Ureter (tissue), 1 donor: ENCODE results near the gene CREBL2. TPM values are rescaled to one million over a fixed set of nuclear protein-coding genes. Genes with fewer than 3 reads are reported as not detected.
"Not testable (repeated sequence)": the region's sequence is repeated elsewhere in the genome, so short reads cannot be mapped to it uniquely, and the experiment has no call there.

Source experiments
- DNase-seq: peaks from one replicate; pipeline ENCODE4 v3.0.0-alpha.2; 2020; ENCODE audit warnings: low spot score
- total RNA-seq: library from RNA; stranded (reverse); gene quantifications from one replicate; pipeline ENCODE4 v1.2.4, GENCODE V29; 2023
- donor health status: DM: yes; HTN: yes; CAD: no.

CREBL2 gene
- total RNA-seq, 1 donor from 2014 or later, result 26.6 TPM

DNA sequence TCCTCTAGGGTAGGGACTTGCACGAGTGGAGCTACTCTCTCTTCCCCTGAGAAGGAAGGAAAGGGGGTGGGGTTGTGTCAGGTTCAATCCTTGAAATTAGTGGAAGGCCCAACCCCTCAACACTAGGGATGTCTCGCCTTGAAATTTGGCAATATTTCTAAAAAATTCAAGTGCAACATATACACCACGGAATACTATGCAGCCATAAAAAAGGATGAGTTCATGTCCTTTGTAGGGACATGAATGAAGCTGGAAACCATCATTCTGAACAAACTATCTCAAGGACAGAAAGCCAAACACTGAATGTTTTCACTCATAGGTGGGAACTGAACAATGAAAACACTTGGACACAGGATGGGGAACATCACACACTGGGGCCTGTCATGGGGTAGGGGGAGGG lies 15.1 kb upstream of the CREBL2 start:
- DNase-seq, result not testable (repeated sequence)

DNA sequence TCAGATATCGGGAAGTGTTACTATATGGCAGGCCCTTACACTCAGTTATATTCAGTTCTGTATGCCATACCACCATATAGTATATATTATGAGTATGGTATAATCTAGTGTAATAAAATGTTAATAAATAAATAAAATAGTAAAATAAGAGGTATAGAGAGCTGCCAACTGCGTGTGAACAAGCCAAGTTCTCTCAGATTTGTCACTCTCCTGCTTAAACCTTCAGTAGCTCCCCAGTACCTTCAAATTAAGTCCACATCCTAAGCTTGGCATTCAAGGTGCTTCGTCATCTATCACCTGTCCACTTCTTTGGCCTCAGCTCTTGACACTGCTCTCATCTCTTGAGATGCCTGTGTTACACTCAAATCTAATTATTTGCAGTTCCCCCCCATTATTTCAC lies 12.8 kb upstream of the CREBL2 start:
- DNase-seq, result no peak

DNA sequence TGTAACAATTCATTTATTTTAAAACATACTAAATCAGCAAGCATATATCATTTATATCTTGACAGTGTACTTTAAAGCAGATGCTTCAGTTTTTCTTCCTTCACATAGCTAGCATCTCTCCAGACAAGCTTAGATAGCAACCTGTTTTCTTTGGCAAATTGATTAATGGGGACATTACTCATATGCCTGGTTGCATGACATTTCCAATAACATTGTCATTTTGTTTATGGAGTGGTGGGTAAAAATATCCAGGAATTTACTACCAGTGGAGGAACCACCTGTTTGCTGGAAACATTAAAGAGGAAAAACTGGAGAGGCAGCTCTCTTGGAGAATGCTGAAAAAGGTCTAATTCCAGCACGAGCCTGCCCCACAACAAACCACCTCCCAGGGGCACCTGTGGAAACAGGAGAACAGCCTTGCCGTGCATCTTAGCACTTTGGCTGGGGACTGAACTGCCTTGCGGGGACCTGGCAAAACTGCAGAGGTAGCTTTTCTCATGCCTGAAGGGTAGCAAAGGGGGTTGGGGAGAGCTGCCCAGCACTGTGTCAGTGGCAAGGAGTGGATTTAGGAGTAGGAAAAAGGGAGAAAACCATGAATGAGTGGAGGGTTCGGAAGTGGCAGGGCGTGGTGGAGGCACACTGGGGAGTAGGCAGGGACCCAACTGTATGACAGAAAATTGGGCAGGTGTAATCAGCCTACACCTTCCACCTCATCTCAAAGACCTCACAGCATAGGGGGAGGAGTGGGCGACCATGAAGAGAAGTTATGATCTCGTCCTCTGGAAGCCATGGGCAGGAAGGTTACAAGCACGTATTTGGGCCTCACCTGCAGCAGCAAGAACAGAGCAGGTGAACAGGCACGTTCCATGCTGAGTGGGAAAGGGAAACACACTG lies 11.7 kb upstream of the CREBL2 start:
- DNase-seq, result no peak

DNA sequence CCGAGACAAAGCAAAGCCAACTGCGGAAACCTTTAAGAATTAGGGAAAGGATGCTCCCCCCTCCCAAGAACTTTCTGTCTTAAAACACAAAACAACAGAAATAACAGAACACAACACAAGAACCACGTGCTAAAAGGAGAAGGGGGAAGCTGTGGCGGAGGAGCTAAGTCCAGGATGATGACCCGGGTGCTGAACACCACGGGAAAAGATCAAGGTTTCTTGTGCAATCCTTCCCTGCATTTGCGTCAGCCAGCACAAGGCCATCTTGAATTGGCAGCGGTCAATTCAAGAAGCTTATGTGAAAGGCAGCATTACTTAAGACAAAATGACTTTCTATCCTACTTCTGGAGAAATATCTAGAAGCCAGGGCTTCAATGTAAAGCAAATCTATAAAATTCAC lies 11.0 kb upstream of the CREBL2 start:
- no peak for DNase-seq

DNA sequence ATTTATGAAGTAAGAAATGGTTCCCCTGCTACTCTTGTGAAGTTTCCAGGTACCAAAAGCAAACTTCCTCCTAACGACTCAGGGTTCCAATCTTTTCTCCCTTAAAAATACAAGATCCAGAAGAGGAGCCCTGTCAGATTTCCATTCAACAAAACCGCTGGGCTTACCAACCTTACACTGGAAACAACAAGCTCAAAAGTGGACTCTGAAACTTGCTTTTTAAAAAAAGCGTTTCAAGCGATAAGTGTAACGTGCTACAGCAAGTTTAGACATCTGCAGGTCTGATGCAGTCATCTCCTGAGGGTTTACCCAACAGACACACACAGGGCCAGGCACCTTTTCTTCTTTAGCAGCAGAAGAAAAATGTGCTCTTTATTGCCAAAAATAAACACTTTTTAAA lies 6.9 kb upstream of the CREBL2 start:
- DNase-seq, result no peak

DNA sequence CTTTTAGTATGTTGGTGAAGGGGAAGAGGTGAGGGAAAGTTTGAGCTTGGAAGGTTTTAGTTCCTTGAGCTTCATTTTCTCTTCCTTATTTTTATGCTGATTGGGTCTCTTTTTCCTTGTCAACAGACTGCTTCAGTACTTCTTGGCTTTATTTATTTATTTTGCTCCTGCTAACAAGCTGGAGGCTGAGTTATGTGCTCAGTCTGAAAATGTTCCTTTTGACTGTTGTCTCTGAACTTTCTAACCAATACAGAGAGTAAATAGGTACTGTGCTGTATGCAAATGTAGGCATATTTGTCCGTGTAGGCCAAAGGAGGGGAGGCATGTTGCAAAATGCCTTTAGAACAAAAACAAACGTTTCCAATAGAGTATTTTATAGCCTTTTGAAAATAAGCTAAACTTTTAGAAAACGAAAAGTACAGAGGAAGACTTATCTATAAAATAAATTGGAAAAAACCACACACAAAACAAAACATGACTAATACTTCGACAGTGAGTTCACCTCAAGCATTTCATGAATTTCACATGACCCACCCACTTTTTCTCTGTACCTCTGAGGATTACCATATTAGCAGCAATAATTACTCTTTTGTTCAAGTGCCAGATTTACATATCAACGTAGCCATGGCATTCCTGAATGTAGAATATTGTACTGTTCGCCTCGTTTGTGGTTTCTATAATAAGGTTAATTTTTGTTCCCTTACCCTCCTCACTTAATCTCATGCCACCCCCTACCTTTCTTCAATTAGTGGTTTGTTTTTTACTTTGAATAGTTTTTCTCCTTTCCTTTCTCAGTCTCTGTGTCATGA lies 4.7 kb upstream of the CREBL2 start:
- no peak for DNase-seq

DNA sequence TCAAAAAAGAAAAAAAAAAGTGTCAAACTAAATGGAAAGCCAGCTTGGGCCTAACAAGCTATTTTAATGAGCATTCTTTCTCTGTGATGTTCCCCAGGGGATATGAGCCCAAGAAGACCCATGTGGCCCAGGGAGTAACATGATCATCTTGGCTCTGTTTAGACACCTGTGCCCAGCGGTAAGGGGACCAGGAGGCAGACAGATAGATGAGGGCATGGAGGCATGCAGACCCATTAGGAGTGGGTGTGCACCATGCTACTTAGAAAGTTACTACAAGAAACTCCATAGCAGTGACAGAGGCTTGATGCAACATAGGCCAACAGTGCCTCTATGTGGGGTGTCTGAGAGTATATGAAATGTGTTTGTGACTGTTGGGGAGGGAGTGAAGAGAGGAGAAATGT lies 3.1 kb upstream of the CREBL2 start:
- DNase-seq, result no peak

DNA sequence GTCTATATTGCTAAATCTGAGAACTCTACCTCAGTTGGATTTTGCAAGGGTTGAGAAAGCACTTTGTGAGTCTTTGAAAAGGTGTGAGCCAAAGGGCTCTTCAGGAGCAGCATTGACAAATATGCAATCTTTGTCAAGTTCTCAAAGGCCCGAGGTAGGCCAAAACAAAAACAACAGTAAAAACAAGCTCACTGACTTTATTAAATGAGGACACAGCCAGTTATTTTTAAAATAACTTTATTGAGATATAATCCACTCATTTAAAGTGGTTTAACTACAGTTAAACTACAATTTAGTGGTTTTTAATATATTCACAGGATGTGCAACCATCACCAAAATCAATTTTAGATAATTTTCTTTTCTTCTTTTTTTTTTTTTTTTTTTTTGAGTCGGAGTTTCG lies 2.0 kb upstream of the CREBL2 start:
- DNase-seq, result no peak

DNA sequence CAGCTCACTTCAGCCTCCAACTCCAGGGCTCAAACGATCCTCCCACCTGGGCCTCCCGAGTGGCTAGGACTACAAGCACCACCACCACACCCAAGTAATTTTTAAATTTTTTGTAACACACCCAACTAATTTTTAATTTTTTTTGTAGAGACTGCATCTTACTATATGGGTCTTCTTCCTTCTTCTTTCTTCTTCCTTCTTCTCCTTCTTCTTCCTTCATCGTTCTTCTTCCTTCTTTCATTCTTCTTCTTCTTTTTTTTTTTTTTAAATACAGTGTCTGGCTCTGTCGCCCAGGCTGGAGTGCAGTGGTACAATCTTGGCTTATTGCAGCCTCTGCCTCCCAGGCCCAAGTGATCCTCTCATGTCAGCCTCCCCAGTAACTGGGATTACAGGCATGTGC lies 965 bp upstream of the CREBL2 start:
- DNase-seq, result no peak

DNA sequence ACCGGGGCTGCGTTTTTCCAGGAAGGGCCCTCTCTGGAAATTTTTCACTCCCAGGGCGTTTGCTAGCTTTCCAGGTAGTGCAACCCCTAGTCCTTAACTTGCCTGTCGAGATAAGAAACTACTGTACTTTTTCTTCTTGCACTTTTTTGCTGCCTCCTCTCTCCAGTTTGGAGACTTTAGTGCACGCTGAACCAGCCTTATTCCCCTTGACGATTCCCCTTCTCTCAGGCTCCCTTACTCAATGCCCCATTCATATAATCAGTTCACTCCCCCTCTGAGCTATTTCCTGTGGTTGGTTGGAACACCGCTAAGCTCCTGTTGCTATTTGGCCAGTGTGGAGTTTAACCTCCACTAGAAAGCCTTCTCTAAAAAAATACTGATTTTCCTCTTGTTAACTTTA lies 682 bp downstream of the CREBL2 start:
- no peak for DNase-seq

DNA sequence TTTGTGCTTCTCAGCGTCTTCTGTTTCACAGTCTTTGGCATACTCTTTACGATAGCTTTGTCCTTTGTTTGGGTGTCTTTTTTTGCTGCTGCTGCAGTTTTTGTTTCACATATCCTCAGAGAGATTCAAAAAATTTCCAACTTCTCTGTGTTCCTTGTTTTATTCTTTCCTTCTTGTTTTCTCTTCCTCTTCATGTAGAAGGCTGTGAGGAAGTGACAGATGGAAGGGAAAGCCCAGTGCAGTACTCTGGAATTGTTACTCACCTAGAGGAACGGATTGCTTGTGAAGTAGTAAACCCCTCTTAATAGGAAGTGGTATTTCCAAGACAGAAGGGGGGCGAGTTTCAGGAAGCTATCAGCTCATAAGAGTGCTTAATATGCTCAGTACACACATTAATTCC lies 1.7 kb downstream of the CREBL2 start:
- no peak for DNase-seq

DNA sequence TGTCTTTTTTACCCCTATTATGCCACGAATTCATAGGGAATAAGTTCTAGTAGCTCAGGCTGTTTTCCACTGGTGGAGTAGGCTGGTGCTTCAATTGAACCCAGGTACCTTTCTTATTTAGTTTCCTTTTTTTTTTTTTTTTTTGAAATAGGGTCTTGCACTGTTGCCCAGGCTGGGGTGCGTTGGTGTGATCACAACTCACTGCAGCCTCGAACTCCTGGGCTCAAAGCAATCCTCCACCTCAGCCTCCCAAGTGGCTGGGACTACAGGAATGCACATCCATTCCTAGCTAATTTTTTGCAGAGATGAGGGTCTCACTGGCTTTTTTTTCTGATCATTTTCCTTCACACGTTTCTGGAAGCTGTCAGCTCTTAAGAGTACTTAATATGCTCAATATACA lies 2.7 kb downstream of the CREBL2 start:
- no peak for DNase-seq

DNA sequence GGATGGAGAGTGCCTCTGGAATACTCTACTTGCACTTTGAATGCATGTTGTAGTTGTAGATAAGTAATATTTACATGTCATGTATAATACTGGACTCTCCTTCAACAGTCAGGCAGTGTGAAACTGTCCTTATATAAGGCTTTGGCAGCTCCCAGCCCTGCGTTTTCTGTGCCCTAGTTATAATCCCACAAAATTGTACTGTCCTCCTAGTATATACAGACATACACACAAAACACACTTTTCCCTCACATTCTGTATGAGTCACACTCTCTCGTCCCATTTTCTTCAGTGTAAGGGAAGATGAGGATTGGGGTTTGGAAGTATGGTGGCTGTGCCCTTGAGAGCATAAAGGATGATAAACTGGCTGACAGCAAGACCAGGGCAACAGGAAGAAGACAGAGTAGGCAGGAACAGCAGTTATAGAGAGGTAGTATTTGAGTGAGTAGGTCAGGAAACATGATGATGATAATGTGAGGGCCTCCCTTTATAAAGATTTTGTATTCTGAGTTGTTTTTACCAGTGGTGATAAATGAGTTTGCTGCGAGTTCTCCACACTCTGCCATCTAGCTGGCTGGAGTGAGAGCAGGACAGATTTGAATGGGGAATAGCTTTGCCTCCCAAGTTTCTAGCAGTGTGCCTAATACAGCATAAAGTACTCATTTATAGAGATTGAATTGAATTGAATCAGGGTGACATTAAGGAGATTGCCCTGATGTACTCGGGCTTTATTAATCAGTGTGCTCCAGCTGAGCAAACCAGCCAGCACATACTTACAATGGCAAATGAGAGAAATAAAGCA lies 5.0 kb downstream of the CREBL2 start:
- DNase-seq, result no peak

DNA sequence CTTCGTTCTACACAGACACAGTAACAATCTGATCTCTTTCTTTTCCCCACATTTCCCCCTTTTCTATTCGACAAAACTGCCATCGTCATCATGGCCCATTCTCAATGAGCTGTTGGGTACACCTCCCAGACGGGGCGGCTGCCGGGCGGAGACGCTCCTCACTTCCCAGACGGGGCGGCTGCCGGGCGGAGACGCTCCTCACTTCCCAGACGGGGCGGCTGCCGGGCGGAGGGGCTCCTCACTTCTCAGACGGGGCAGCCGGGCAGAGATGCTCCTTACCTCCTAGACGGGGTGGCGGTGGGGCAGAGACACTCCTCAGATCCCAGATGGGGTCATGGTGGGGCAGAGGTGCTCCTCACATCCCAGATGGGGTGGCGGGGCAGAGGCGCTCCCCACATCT lies 6.4 kb downstream of the CREBL2 start:
- DNase-seq, result not testable (repeated sequence)

DNA sequence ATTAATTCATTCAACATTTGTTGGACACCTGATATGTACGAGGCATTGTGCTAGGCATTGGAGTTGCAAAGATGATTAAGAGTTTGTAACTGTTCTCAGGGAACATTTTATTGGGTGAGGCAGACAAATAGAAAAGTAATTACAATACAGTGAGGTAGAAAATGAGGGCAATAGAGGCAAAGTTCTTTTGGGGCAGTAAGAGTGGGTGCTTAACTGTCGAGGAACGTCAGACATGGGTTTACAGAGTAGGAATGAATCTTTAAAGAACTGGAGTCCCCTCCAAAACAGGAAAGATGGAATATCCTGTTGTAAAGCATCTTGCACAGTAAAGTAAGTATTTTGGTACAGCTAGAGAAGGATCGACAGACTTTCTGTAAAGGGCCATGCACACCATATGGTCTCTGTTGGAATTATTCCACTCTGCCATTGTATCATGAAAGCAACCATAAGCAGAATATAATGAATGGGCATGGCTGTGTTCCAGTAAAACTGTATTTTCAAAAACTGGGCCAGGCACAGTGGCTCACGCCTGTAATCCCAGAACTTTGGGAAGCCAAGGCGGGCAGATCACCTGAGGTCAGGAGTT lies 9.1 kb downstream of the CREBL2 start:
- no peak for DNase-seq

DNA sequence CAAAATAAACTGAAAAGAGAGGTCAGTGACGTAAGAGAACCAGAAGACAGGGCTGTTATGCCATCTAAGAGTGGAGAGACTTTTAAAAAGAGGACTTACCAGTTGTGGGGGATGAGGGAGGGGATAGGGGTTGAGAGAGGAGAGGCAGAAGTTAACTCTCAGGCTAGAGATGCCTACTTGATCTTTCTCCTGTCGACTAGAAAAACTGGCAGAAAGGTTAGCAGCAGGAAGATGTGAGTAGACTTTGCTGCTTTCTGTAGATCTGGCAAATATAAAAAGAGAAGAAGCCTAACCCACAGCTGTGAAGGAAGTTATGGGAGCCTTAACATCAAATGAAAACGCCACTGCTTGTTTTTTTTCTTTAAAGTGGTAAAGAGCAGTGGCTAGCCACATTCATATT lies 10.7 kb downstream of the CREBL2 start:
- DNase-seq, result no peak

DNA sequence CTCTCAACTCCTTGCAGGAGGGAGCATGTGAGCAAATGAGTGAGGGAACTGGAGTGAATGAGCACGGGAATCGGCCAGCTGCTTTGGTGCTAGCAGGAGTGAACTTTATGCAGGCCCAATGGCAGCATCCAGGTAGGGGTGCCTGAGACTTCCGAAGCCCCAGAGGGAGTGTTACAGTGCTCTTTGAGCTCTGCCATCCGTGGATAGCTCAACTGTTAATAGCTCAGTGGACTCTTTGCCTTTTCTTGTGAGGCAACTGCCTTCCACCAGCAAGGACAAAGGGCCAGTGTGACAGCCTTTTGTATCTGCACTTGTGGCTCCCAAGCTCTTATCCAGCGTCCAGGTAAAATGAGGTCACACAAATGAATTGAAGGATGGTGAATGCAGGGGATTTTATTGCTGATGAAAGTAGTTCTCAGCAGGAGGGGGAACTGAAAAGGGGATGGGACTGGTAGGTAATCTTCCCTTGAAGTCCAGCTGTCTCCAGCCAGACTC lies 12.9 kb downstream of the CREBL2 start:
- DNase-seq, result no peak

DNA sequence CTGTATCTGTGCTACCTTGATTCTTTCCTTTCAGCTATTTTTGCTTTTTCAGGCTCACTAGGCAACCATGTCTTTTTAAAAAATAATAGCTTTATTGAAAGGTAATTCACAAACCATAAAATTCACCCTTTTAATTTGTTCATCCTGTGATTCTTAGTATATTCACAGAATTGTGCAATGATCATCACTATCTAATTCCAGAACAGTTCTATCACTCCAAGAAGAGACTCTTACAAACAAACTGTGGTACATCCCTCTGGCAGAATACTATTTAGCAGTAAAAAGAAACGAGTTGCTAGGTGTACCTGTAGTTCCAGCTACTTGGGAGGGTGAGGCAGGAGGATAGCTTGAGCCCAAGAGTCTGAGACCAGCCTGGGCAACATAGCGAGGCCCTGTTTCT lies 14.8 kb downstream of the CREBL2 start:
- no peak for DNase-seq

DNA sequence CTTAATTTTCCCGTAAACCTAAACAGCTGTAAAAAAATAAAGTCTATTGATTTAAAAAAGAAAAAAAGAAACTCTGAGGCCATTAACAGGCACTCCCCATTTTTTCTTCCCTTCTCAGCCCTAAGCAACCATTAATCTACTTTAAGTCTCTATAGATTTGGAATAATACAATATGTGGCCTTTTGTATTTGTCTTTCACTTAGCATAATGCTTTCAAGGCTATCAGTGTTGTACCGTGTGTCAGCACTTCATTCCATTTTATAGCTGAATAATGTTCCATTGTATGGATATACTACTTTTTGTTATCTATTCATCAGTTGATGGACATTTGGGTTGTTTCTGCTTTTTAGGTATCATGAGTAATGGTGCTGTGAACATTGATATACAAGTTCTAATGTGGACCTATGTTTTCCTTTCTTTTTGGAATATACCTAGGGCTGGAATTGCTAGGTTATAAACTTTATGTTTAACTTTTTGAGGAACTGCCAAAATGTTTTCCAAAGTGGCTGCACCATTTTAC lies 15.7 kb downstream of the CREBL2 start:
- no peak for DNase-seq

DNA sequence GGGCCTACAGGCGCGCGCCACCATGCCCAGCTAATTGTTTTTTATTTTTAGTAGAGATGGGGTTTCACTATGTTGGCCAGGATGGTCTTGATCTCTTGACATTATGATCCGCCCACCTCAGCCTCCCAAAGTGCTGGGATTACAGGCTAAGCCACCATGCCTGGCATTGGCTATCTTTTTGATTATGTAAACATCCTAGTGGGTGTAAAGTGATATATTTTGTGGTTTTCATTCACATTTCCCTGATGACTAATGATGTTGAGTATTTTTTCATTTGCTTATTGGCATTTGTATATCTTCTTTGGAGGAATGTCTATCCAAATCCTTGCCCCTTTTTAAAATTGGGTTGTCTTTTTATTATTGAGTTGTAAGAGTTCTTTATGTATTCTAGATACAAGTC lies 16.3 kb downstream of the CREBL2 start:
- DNase-seq, result no peak

DNA sequence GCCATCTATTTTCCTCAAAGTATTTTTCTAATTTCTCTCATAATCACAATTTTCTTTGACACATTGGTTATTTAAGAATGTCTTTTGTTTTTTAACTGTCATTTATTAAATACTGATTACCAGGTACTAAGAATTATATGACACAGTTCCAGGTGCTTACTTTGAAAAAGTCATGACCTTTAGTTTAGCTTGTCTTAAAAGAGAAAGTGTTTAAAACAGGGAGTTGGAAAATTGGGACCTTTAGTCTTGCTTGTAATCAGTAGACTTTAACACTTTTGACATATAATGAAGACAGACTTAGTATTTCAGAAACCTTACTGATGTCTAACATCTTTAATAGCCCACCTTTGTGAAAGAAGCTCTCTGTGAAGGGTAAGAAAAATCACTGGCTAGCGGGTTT lies 19.2 kb downstream of the CREBL2 start:
- no peak for DNase-seq

DNA sequence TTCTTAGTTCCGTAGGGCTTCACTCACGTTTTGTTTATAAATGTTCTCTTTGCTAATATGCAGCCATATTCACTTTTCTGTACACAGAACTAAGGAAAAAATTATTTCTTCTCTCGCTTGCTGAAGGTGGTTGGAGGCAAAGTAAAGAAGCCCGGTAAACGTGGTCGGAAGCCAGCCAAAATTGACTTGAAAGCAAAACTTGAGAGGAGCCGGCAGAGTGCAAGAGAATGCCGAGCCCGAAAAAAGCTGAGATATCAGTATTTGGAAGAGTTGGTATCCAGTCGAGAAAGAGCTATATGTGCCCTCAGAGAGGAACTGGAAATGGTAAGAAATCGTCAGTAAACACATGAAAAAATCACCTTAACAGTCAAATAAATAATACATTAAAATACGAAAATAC lies 24.0 kb downstream of the CREBL2 start:
- DNase-seq, result no peak
